AG09309 (cell line): ENCODE measurements around the gene FAM72B.
A peak's percentile ranks its signal among the peaks of the same experiment; 100 is the strongest.
"Not testable (repeated sequence)": the region's sequence is repeated elsewhere in the genome, so short reads cannot be mapped to it uniquely, and the experiment has no call there.

Experiments
- DNase-seq: peaks from one replicate; pipeline ENCODE4 v3.0.0-alpha.2; 2010; ENCODE audit warnings: low read depth
- H3K4me3 ChIP-seq: 2 replicates; pipeline ENCODE4 v1.5.1; 2011; ENCODE audit warnings: mild to moderate bottlenecking, low read depth, low read length, moderate library complexity; ENCODE audit not compliant: control insufficient read depth

Gene FAM72B

GRCh38 chr1:121202986-121203385 is 18.8 kb upstream of the FAM72B start:
- H3K4me3 ChIP-seq, DNase-seq: not testable (repeated sequence)

- DNase-seq, H3K4me3 ChIP-seq: not testable (repeated sequence)
These were observed 17.1 kb upstream of the FAM72B start for GRCh38 chr1:121200985-121201981.

- H3K4me3 ChIP-seq, DNase-seq: not testable (repeated sequence)
These were observed 16.1 kb upstream of the FAM72B start for GRCh38 chr1:121200232-121200631.

- H3K4me3 ChIP-seq, DNase-seq: not testable (repeated sequence)
These were observed 15.6 kb upstream of the FAM72B start for GRCh38 chr1:121199763-121200162.

GRCh38 chr1:121197095-121197882 is 13.1 kb upstream of the FAM72B start:
- not testable (repeated sequence) for H3K4me3 ChIP-seq, DNase-seq

GRCh38 chr1:121192512-121192911 is 8.4 kb upstream of the FAM72B start:
- not testable (repeated sequence) for DNase-seq, H3K4me3 ChIP-seq

- not testable (repeated sequence) for DNase-seq
- peak overlapping the region; percentile 15 for H3K4me3 ChIP-seq
These were observed 3.8 kb upstream of the FAM72B start for GRCh38 chr1:121187914-121188313.

GRCh38 chr1:121186191-121186590 is 2.1 kb upstream of the FAM72B start:
- DNase-seq, H3K4me3 ChIP-seq: not testable (repeated sequence)

- peak overlapping the region; percentile 46 for H3K4me3 ChIP-seq
- not testable (repeated sequence) for DNase-seq
These were observed 1.1 kb upstream of the FAM72B start for GRCh38 chr1:121185140-121185708.

GRCh38 chr1:121183867-121184266 is 273 bp downstream of the FAM72B start:
- not testable (repeated sequence) for DNase-seq
- peak overlapping the region; percentile 44 for H3K4me3 ChIP-seq

GRCh38 chr1:121178197-121178596 is 5.9 kb downstream of the FAM72B start:
- not testable (repeated sequence) for H3K4me3 ChIP-seq, DNase-seq

- not testable (repeated sequence) for DNase-seq, H3K4me3 ChIP-seq
These were observed 7.5 kb downstream of the FAM72B start for GRCh38 chr1:121176649-121177048.

- H3K4me3 ChIP-seq, DNase-seq: not testable (repeated sequence)
These were observed 15.9 kb downstream of the FAM72B start for GRCh38 chr1:121168152-121168668.

GRCh38 chr1:121167225-121167738 is 16.9 kb downstream of the FAM72B start:
- H3K4me3 ChIP-seq, DNase-seq: not testable (repeated sequence)

GRCh38 chr1:121165296-121165695 is 18.8 kb downstream of the FAM72B start:
- H3K4me3 ChIP-seq, DNase-seq: not testable (repeated sequence)

GRCh38 chr1:121163850-121164757 is 20.0 kb downstream of the FAM72B start:
- peak; percentile 37 for DNase-seq
- not testable (repeated sequence) for H3K4me3 ChIP-seq

GRCh38 chr1:121161199-121161901 is 22.8 kb downstream of the FAM72B start:
- DNase-seq, H3K4me3 ChIP-seq: not testable (repeated sequence)
